Panc1 (cell line): Measurements from ENCODE around the gene MOB3A. TPM values are rescaled to one million over a fixed set of nuclear protein-coding genes. Genes with fewer than 3 reads are reported as not detected.

Experiments used
- ATAC-seq: fragments of 200-7000 bp; cut with Tn5 transposase; 2 replicates; pipeline ENCODE4 v1.9.1; 2020; ENCODE audit warnings: mild to moderate bottlenecking, moderate library complexity
- BruUV-seq: library from RNA; stranded (reverse); fragments of 400-500 nt; replicated peaks from 2 replicates; lab custom pipeline; 2021; lab: Mats Ljungman, UMichigan
- CTCF ChIA-PET: fragments of 300-600 bp; sonication (Branson Sonifier 250); formaldehyde crosslinking; loops from one replicate; lab custom pipeline; 2022; ENCODE audit warnings: antibody characterized with exemption; lab: Charles Lee
- POLR2A ChIA-PET: fragments of 300-600 bp; sonication (Branson Sonifier 250); formaldehyde crosslinking; loops from one replicate; lab custom pipeline; 2022; ENCODE audit warnings: antibody characterized with exemption; lab: Charles Lee
- DNase-seq: peaks from one replicate; pipeline ENCODE4 v3.0.0-alpha.2; 2010; ENCODE audit warnings: low read depth, low spot score
- H3K27ac ChIP-seq: 2 replicates; pipeline ENCODE4 v1.5.1; 2011; ENCODE audit warnings: mild to moderate bottlenecking, low read length, inconsistent platforms
- H3K27me3 ChIP-seq: fragments of 200-500 bp; sonication (Bioruptor generic); 2 replicates; pipeline ENCODE4 v1.6.0; 2014; ENCODE audit warnings: low read length, inconsistent platforms; ENCODE audit not compliant: control insufficient read depth, insufficient read depth
- H3K36me3 ChIP-seq: fragments of 200-500 bp; sonication (Bioruptor generic); 2 replicates; pipeline ENCODE4 v1.5.1; 2014; ENCODE audit warnings: inconsistent platforms, mild to moderate bottlenecking, low read length, moderate library complexity; ENCODE audit not compliant: control insufficient read depth, insufficient read depth
- H3K4me1 ChIP-seq: 2 replicates; pipeline ENCODE4 v1.5.1; 2011; ENCODE audit warnings: inconsistent platforms, mild to moderate bottlenecking, low read length, moderate library complexity; ENCODE audit not compliant: control insufficient read depth, insufficient read depth
- H3K4me3 ChIP-seq, 2 experiments: 2 replicates each; pipeline ENCODE4 v1.5.1; 2011 to 2012; ENCODE audit warnings: low read depth in 2 of 2, low read length in 2 of 2, mild to moderate bottlenecking in 2 of 2, inconsistent platforms in 1 of 2, moderate library complexity in 1 of 2
- H3K9me3 ChIP-seq: fragments of 200-500 bp; sonication (Bioruptor generic); 2 replicates; pipeline ENCODE4 v1.5.1; 2014; ENCODE audit warnings: low read depth, mild to moderate bottlenecking, inconsistent platforms, low read length, moderate library complexity; ENCODE audit not compliant: control insufficient read depth, insufficient read depth
- CTCF ChIP-seq: fragments of 450-650 bp; IDR thresholded peaks from 2 replicates; pipeline ENCODE4 v1.5.1; 2017; ENCODE audit warnings: mild to moderate bottlenecking
- POLR2AphosphoS5 ChIP-seq: IDR thresholded peaks from 2 replicates; pipeline ENCODE4 v1.6.1; 2012; ENCODE audit warnings: mild to moderate bottlenecking, low read depth, low read length, moderate library complexity
- REST ChIP-seq, 2 experiments: IDR thresholded peaks; 2 replicates each; pipeline ENCODE4 v1.6.1; 2011 to 2012; ENCODE audit warnings: low read depth in 2 of 2, control low read depth in 1 of 2, low read length in 1 of 2, mild to moderate bottlenecking in 1 of 2, moderate library complexity in 1 of 2; ENCODE audit not compliant: insufficient read depth in 1 of 2
- TCF7L2 ChIP-seq: IDR thresholded peaks from 2 replicates; pipeline ENCODE4 v1.6.1; 2011; ENCODE audit warnings: mild to moderate bottlenecking, low read depth, low read length, inconsistent platforms
- in situ Hi-C: cut with HindIII; loops from 2 replicates; pipeline ENCODE4 v1.10.0; 2016; ENCODE audit warnings: low sequenced_read_pairs, low pct_unique_long_range_greater_than_20kb
- intact Hi-C: fragments of 100-400 bp; cut with micrococcal nuclease; formaldehyde crosslinking; loops from one replicate; pipeline ENCODE4 v1.10.0; 2022; ENCODE audit not compliant: unreplicated experiment
- total RNA-seq: library from RNA; stranded (reverse); gene quantifications from one replicate; pipeline ENCODE4 v1.2.1, GENCODE V29; 2021; ENCODE audit not compliant: unreplicated experiment

The MOB3A gene
- total RNA-seq, 1 experiment from 2014 or later, result 36.3 TPM

- TSS peak; percentile 83 for BruUV-seq
- peak overlapping the region; percentile 88 for H3K27ac ChIP-seq
- DNase-seq (no peak), ATAC-seq (peak; percentile 52)
- H3K36me3 ChIP-seq, result no peaks in the 10 kb centered on the region
- in situ Hi-C loops, result no loop called here
- CTCF ChIA-PET, result no interaction called here
- peak; percentile 55; the same call in 1 of the 2 replicates for TF ChIP-seq TCF7L2
- TF ChIP-seq CTCF, result no peak
- no peaks in the 10 kb centered on the region for H3K9me3 ChIP-seq
- H3K4me1 ChIP-seq, result peaks cover 51% of the 10 kb centered on the region
- H3K27me3 ChIP-seq, result no peaks in the 10 kb centered on the region
- POLR2A ChIA-PET, result no interaction called here
- intact Hi-C loops, result no loop called here
- peak overlapping the region; percentile 45 to 47 for H3K4me3 ChIP-seq
Observed at GRCh38 chr19:2060884-2061494, 35.1 kb downstream of the MOB3A start.

- intact Hi-C loops, result no loop called here
- peaks cover 59% of the 10 kb centered on the region for H3K4me1 ChIP-seq
- no TSS peak for BruUV-seq
Observed at GRCh38 chr19:2059422-2060201, 36.5 kb downstream of the MOB3A start.

More at GRCh38 chr19:2059422-2060201, 36.5 kb downstream of the MOB3A start:
- ChIA-PET CTCF (no interaction called here), POLR2A (no interaction called here)
- Histone ChIP-seq H3K4me3 (peak overlapping the region; percentile 45 to 47), H3K9me3 (no peaks in the 10 kb centered on the region), H3K36me3 (no peaks in the 10 kb centered on the region), H3K27ac (peak overlapping the region; percentile 88), H3K27me3 (no peaks in the 10 kb centered on the region)
- peak; percentile 67 for DNase-seq
- peak; percentile 67 for ATAC-seq
- in situ Hi-C loops, result no loop called here
- TF ChIP-seq REST (IDR thresholded peaks at IDR 0.05; ENCODE audit: insufficient read depth in 1 of 2, low read depth in 2 of 2, low read length in 1 of 2) (no peak), CTCF (no peak), TCF7L2 (peak; percentile 86), POLR2AphosphoS5 (peak; percentile 62; the same call in 1 of the 2 replicates)
